Glomerular endothelial cell (primary cell): ENCODE data around the gene TTF2. TPM values are rescaled to one million over a fixed set of nuclear protein-coding genes. Genes with fewer than 3 reads are reported as not detected.
"Not testable (repeated sequence)": the region's sequence is repeated elsewhere in the genome, so short reads cannot be mapped to it uniquely, and the experiment has no call there.

Source experiments
- DNase-seq: peaks from one replicate; pipeline ENCODE4 v3.0.0-alpha.2; 2011; ENCODE audit warnings: low read depth, low spot score; ENCODE audit errors: extremely low read depth
- total RNA-seq: library from RNA; depleted of rRNA; stranded (reverse); fragments of >200 nt; gene quantifications from 2 replicates; pipeline ENCODE4 v1.2.3, GENCODE V29; 2015

Gene TTF2
- total RNA-seq, 1 donor from 2014 or later = 20.8 TPM

GRCh38 chr1:117119144-117119543 lies 59.0 kb downstream of the TTF2 start:
- not testable (repeated sequence) for DNase-seq

- no peak for DNase-seq
Measured at GRCh38 chr1:117120774-117121588, 60.9 kb downstream of the TTF2 start.

- peak; percentile 80 for DNase-seq
Measured at GRCh38 chr1:117121589-117122329, 61.6 kb downstream of the TTF2 start, which contains the start of gene TRIM45. Gene TRIM45, minus strand, starts transcription at chr1:117121749. Its CDS starts 548 bp downstream, at chr1:117121201.

GRCh38 chr1:117122330-117123025 lies 62.4 kb downstream of the TTF2 start:
- no peak for DNase-seq

- no peak for DNase-seq
Measured at GRCh38 chr1:117123274-117123673, 63.1 kb downstream of the TTF2 start.

- no peak for DNase-seq
Measured at GRCh38 chr1:117124661-117125060, 64.5 kb downstream of the TTF2 start.

- DNase-seq = no peak
Measured at GRCh38 chr1:117127795-117128194, 67.7 kb downstream of the TTF2 start.

GRCh38 chr1:117128323-117129079 lies 68.4 kb downstream of the TTF2 start:
- DNase-seq = peak; percentile 48

- no peak for DNase-seq
Measured at GRCh38 chr1:117130526-117130925, 70.4 kb downstream of the TTF2 start.

- DNase-seq = no peak
Measured at GRCh38 chr1:117135329-117135728, 75.2 kb downstream of the TTF2 start.

GRCh38 chr1:117136749-117137148 lies 76.6 kb downstream of the TTF2 start:
- no peak for DNase-seq

GRCh38 chr1:117137281-117137855 lies 77.2 kb downstream of the TTF2 start:
- no peak for DNase-seq

GRCh38 chr1:117138106-117138505 lies 78.0 kb downstream of the TTF2 start:
- DNase-seq = no peak

- no peak for DNase-seq
Measured at GRCh38 chr1:117138561-117138960, 78.4 kb downstream of the TTF2 start.

GRCh38 chr1:117142200-117142599 lies 82.1 kb downstream of the TTF2 start:
- no peak for DNase-seq

- no peak for DNase-seq
Measured at GRCh38 chr1:117143172-117143571, 83.0 kb downstream of the TTF2 start.

GRCh38 chr1:117143871-117144270 lies 83.7 kb downstream of the TTF2 start:
- DNase-seq = no peak

- DNase-seq = no peak
Measured at GRCh38 chr1:117146072-117146471, 85.9 kb downstream of the TTF2 start.

GRCh38 chr1:117146575-117147340 lies 86.6 kb downstream of the TTF2 start:
- no peak for DNase-seq
